ENCODE data around the gene DBR1.
"Not testable (repeated sequence)": the region's sequence is repeated elsewhere in the genome, so short reads cannot be mapped to it uniquely, and the experiment has no call there.

The DBR1 gene

DNA sequence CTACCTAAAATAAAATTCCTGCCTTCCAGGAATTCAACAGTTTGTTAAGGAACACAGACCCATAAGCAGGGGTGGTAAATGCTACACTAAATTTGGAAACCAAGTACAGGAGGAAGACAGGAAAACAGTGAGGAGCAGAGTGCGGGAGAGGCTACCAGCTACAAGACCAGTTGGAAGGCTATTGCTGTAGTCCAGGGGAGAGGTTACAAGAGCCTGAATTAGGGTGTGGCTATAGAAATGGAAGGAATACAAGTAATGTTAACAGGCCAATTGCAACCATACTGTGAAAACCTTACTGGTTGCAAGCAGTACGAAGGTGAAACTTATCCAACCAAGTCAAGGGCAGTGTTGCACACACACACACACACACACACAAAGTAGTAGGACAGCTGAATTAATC lies 11.5 kb upstream of the DBR1 start:
- DNase-seq: no peak

DNA sequence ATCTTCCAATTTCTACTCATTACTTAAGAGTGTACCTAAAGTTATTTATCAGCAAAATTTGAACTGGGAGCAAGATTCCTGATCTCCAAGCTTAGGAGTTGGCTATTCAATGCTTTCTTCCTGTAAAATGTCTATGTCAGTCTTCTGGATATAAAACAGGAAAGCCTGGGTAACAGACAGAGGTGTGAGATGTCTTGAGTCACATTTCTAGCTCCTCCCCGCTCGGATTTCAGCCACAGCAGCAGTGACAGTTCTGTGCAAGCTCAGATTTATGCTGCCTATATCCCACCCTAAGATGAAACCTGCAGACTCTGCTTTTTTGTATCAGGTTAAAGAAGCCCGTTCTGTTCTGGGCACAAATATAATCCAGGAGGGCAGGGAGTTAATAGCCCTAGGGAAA lies 10.3 kb upstream of the DBR1 start:
- no peak for DNase-seq

DNA sequence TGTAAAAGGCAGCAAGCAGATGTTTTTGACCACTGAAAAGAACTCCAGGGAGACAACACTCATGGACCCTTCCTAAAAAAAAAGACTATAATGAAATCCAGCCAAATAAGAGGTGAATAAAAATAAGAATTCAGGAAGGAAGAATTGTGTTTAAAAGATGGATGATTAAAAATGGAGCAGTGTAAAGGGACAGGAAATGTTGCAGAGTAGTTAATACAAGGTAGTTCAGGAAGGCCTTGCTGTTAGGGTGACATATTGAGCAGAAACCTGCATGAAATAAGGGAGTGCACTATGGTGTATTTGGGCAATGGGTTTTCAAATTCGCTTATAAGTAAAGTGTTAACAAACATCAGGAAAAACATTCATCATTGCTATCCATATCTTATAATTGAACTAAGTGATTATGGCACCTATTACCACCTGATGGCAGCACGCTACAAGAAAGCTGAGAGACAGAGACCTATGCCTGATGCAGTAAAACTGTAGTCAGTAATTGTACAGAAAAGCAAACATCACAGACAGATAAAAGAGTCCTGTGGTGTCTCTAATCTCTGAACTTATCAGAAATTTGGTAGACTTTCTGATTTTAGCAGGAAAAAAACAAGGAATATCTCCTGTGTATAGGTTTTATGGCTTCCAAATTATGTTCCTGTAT lies 5.8 kb upstream of the DBR1 start:
- DNase-seq: peak; percentile 62

DNA sequence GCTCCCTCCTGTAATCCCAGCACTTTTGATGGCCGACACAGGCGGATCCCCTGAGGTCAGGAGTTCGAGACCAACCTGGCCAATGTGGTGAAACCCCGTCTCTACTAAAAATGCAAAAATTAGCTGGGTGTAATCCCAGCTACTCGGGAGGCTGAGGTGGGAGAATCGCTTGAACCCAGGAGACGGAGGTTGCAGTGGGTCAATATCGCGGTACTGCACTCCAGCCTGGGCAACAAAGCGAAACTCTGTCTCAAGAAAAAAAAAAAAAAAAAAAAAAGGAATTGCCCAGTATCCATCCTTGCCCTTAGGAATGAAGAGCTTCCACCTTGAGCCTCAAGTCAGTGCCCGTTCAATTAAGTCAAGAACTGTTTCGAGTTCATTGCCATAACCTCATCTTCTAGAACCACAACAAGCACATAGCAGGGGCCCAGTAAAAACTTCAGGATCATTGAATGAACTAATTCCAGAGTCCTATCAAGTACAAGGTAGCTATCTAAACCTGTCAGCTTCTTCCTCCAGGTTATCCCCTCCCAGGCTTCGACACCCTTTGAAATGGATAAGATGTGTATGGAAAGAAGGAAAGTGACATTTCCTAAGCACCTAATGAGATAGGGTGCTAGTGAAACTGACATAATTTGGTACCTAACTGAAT lies 826 bp downstream of the DBR1 start:
- DNase-seq: peak; percentile 56

DNA sequence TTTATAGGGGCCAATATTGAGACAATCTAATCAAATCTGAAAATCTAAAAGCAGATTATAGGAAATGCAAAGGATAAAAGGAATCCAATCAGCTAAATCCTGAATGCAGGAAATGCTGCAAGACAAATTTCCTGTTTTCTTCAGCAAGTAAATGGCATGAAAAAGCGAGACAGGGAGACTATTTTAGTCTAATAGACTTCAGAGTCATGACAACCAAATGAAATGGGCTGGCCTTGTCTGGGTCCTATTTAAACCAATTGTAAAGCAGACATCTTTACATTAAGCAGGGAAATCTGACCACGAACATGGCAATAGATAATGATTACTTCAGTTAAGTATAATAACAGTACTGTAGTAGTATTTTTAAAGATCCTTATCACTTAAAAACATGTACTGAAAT lies 2.1 kb downstream of the DBR1 start:
- no peak for DNase-seq

DNA sequence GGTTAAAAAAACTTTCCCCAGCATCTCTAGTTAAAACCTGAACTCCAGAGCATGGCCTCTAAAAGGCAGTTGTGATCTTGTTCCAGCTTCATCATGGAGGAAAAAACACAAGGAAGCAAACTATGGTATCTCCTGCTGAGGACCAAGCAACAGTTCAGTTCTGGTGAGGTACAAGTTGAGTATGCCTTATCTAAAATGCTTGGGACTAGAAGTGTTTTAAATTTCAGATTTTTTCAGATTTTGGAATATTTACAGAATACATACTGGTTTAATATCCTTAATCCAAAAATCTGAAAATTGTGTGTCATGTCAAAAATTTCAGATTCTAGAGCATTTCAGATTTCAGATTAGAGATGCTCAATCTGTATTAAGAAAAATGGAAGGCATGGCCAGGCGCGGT lies 9.7 kb downstream of the DBR1 start:
- DNase-seq: no peak

DNA sequence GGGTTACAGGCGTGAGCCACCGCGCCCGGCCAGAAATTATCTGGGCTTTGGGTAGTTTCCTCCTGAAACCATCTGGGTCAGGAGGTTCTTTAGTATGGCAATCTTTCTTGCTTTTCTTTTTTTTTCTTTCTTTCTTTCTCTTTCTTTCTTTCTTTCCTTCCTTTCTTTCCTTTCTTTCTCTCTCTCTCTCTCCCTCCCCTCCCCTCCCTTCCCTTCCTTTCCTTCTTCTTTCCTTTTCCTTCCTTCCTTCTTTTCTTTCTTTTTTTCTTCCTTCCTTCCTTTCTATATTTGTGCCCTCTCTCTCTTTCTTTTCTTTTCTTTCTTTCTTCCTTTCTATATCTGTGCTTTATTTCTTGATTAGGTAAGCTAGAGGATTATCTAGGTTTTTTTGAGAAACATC lies 17.0 kb downstream of the DBR1 start:
- no peak for DNase-seq

DNA sequence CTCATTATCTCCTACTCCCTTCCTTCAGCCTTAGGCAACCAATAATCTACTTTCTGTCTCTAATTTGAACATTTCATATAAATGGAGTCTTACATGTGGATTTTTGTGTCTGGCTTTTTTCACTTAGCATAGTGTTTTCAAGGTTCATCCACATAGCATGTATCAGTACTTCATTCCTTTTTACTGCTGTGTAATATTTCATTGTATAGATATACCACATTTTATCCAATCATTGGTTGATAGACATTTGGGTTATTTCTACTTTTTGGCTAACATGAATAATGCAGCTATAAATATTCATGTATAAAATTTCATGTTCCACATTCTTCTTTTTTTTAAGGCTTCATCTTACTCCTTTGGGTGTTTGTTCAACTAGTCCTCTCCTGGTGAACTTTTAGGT lies 20.2 kb downstream of the DBR1 start:
- no peak for DNase-seq

DNA sequence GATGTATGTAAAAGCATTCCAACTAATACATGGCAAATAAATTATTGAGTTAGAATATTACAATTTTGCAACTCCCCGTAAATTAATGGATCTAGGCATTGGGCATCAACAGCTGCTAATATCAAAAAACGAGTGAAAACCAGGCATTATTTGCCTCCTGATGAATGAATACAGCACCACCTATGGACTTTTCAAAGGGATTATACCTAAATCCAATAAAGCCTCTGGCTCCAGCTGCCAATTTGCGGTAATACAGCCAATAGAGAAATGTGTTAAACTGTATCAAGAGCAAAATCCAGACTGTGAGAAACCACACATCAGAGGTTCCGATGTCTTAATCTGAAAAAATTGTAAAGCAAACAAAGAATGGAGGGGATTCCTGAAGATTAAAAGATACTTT lies 26.2 kb downstream of the DBR1 start:
- no peak for DNase-seq

DNA sequence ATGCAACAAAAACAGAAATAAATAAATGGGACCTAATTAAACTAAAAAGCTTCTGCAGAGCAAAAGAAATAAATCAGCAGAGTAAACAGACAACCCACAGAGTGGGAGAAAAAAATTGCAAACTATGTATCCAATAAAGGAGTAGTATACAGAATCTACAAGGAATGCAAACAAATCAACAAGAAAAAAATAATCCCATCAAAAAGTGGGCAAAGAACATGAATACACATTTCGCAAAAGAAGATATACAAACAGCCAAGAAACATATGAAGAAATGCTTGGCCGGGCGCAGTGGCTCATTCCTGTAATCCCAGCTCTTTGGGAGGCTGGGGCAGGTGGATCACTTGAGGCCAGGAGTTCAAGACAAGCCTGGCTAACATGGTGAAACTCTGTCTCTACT lies 32.5 kb downstream of the DBR1 start:
- DNase-seq: not testable (repeated sequence)

DNA sequence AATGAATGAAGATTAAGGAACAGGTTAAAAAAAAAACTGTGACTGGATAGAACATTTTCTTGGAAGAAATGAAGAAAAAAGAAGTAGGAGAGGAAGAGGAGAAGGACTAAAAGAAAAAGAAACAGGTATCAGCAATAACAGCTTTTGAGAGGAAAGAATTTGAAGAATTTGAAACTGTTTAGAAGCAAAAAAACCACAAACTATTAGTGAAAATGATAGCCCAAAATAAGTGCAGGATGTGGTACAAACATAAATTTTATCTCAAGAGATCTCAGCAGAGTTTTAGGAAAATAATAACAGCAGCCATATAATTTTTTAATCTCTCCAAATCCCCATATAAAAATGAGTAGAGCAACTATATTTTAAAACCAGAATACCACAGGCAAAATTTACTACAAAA lies 33.8 kb downstream of the DBR1 start:
- DNase-seq: no peak

DNA sequence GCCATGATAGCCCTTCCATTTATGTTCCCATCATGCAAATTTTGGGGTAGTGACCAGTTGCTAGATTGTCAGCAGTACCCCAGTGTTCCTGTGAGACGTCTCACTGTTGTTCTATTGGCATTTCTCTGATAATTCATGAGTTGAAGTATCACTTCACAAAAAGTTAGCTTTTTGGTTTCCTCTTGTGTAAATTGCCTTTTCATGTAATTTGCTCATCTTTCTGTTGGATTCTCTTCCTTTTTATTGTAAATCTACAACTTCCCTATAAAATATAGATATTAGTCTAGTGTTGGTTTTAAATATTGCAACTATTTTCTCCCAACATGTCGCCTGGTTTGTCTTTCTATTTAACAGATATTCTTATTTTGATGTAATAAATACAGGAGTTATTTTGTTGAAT lies 35.0 kb downstream of the DBR1 start:
- DNase-seq: no peak

DNA sequence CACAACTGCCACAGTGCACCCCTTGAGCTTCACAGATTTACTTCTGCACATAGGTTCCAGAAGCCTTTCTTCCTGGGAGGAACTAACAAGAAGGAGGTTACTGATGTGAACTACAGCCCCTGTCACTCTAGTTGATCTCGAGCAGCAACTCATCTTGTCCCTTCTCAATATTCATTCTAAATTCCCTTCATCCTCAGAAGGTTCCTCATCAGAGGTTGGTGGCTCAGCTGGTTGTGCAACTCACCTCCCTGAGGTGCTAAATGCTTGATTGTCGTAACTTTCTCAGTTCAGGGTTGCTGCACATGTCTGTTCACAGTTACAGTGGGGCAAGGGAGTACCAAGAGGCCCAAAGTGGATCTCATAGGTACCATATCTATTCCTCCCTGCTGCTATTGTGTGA lies 36.9 kb downstream of the DBR1 start:
- DNase-seq: no peak

DNA sequence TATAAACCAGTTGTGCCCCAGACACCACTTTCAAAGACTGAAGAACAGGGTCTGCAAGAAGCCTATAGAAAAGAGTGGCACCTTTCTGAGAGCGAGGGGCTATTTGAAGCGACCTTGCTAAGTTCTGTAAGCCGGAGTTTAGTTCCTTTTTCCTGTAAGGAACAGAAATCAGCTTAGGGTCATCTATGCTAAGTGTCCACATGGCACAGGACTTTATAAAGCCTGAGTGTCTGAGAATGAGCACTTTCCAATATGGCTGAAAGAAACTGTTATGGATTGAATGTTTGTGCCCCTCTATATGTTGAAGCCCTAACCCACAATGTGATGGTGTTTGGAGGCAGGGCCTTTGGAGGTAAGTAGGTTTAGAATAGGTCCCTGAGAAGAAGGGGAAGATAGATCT lies 38.5 kb downstream of the DBR1 start:
- no peak for DNase-seq

DNA sequence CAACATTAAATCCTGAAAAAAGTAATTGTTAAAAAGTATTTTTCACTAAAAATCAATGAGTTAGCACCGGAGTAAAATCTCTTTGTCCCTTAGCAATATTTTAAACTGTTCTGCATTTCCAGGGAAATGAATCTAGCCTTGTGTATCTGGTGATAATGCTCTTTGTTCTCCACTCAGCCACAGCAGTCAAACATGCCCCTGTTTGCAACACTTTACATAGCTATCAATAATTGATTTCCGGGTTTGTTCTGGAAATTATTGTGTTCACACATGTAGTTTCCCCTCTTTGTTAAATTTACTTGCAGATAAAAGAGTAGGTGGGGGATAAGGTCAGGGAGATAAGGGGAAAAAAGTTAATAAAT lies 38.9 kb downstream of the DBR1 start:
- no peak for DNase-seq

DNA sequence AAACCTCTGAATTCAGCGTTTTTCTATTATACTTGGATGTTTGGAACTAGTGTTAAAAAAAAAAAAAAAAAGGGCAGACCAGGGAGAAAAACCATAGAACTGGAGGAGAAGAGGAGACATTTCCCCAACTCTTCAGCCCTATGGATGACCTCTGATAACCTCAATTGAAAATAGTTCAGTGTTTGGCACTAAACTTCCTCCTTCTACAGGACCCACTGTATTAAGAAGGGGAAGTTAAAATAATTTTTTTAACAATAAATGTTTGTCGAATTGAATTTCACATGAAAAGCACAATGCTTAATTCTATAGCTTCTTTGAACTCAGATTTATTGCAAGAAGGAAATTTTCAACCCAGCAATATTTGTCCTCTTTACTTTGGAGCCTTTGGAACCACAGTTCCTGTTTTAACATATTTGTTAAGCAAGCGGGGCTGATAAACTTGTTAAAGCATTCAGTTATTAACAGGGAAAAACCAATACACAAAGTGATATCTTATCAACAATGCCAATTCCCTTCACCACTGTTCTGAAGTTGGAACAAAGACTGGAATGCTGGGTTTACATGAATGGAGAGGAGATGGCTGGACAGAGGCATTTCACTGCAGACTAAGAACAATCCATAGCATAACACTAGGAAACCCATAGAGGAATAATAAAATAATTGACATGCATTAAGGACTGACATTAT lies 39.4 kb downstream of the DBR1 start:
- no peak for DNase-seq

DNA sequence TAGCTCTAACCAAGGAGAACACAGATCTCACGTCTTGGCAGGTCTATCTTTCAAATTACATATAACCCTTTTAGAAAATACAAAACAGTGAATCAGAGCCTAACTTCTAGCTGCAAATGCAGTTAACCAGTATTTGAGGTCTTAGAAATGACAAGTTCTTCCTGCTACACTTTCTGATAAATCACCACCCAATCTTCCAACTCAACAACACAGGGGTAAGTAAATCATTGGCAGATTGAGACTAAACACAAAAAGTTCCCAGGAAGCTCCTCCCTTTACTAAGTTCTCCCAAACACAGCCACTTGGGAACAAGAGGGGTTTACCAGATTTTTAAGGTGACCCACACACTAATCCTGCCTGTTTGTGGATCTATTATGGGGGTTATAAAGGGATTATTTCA lies 42.5 kb downstream of the DBR1 start, which contains the start of gene A4GNT:
TSS of gene A4GNT (minus strand) at position 152 of the 400 bp plus-strand sequence. CDS start 1,134 bp downstream, outside the sequence.
- DNase-seq: no peak

DNA sequence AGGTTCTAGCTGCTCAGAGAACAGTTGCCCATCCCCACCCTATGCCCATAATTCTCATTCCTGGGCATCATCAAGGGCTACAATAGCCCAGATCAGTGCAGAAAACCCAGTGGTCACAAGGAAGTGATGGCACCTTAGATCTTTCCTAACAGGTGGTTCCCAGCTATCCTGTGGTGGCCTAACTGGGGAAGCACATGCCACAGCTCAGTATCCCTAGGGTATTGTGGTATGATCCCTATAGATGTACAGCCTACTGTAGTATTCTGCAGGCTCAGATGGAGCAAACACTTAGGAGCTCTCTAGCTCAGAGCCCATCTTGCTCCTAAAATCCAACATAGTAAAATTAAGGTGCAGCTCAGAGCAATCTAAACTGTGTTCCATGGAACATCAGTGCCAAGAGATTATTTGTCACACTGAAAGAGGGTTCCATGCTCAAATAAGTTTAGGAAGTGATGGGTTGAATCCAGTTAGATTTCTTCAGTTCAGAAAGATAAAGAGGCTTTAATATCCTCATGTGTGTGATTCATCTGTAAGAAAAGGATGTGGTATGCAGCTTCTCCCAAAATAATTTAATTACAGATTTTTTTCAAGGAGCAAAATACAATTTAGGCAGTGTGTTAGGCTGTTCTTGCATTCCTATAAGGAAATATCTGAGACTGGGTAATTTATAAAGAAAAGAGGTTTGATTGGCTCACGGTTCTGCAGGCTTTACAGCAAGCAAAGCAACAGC lies 46.9 kb downstream of the DBR1 start:
- DNase-seq: no peak

DNA sequence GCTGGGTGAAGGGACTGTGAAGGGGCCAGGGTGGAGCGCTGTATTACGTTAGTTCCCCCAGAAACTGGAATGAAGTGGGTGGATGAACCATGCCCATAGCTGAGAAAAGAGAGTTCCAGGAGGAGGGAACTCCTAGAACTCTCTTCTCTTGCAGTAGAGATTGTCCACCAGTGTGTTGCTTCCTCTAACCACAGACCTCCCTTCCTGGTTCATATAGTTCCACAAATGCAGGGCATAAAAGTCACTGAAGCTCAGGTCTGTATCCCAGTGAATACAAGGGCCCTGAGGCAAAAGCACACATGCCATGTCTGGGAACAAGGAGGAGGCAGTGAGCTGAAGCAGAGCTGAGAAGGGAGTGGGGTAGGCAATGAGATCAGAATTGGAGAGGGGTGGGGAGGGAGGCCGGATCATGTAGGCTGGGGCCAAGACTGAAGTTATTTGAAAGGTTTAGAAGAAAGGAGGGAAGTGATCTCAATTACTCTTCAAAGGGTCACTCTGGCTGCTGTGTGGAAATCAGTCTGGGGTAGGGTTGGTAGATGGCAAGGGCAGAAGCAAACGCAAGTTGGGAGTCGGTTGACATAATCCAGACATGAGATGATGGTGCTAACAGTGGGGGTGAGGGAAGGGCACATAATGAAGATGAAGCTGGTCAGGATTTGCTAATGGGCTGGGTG lies 49.0 kb downstream of the DBR1 start:
- no peak for DNase-seq

DNA sequence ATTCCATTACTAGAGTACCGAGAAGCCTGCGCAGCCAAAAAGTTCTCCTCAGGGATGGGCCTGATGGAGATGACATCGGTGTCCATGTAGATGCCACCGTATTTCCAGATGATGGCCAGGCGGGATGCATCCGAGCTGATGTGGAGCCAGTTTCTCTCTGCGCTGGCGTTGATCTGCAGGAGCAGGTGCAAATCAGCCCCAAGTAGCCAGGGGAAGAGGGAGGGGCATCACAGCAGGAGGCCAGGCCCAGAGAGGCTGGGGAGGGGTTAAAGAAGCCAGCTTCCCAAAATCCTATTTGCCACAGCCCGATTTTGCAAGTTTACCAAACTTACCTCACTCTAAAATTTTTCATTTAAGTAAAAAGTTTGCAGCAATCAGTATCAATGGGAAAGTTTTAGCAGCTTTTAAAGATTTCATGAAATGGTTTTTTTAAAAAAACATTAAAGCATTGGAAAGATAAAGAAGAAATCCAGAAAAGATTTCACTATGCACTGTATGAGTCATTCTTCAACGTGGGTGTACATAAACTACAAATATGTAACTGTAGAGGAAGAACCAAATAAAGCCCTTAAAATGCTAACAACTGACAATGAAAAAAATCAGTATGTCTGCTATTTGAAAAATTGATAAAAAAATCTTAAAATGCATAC lies 49.9 kb downstream of the DBR1 start:
- DNase-seq: no peak

DNA sequence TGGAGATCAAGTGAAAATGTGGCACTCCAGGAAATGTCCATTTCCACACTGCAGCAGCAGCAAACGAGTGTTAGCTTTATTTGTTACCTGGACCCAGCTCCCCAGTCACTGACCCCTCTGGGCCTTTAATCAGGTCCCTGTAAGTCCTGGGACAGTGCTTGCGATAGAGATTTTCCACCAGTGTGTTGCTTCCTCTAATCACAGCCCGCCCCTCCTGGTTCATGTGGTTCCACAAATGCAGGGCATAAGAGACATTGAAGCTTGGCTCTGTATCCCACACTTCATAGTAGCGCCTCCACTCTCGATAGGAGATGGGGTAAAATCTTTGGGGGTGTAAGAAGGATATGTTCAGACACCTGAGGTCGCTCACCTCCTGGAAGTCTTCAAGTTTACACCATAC lies 50.5 kb downstream of the DBR1 start:
- DNase-seq: no peak

DNA sequence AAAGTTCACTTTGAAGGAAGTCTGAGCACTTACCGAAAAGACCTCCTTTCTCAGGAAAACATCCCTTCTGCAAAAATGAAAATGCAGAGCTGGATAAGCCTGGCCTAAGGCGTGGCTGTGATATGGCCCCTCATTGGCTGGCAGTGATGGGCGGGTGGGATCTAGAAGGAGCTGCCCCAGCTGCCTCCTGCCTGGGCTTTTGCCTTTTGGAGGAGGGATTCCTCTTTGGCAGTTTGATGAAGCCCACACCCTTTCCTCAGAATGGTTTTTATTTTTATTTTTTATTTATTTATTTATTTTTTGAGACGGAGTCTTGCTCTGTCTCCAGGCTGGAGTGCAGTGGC lies 55.3 kb downstream of the DBR1 start:
- no peak for DNase-seq
